AG09309 (cell line): ENCODE data around the gene MOV10L1.
A peak's percentile ranks its signal among the peaks of the same experiment; 100 is the strongest.

Experiments
- DNase-seq: peaks from one replicate; pipeline ENCODE4 v3.0.0-alpha.2; 2010; ENCODE audit warnings: low read depth
- H3K4me3 ChIP-seq: 2 replicates; pipeline ENCODE4 v1.5.1; 2011; ENCODE audit warnings: mild to moderate bottlenecking, low read depth, low read length, moderate library complexity; ENCODE audit not compliant: control insufficient read depth
- CTCF ChIP-seq: IDR thresholded peaks from 2 replicates; pipeline ENCODE4 v1.5.1; 2011; ENCODE audit warnings: mild to moderate bottlenecking, low read depth, low read length, inconsistent platforms; ENCODE audit not compliant: insufficient read depth, control insufficient read depth; ENCODE audit errors: missing control alignments

Gene MOV10L1

GRCh38 chr22:50105208-50106100, 15.6 kb downstream of the MOV10L1 start:
- TF ChIP-seq CTCF, result no peak
- no peak overlapping the region for H3K4me3 ChIP-seq
- DNase-seq, result no peak

- DNase-seq, result no peak
- no peak overlapping the region for H3K4me3 ChIP-seq
- no peak for TF ChIP-seq CTCF
Observed at GRCh38 chr22:50107529-50107928, 17.7 kb downstream of the MOV10L1 start.

- DNase-seq, result no peak
- TF ChIP-seq CTCF, result no peak
- no peak overlapping the region for H3K4me3 ChIP-seq
Observed at GRCh38 chr22:50111056-50111455, 21.2 kb downstream of the MOV10L1 start.

- peak; percentile 11 for DNase-seq
Observed at GRCh38 chr22:50112151-50113118, 22.6 kb downstream of the MOV10L1 start.

GRCh38 chr22:50114221-50115021, 24.6 kb downstream of the MOV10L1 start:
- peak; percentile 37 for DNase-seq
- H3K4me3 ChIP-seq, result peak overlapping the region; percentile 46
- TF ChIP-seq CTCF, result no peak

More at GRCh38 chr22:50112151-50113118, 22.6 kb downstream of the MOV10L1 start:
- TF ChIP-seq CTCF, result no peak
- no peak overlapping the region for H3K4me3 ChIP-seq

GRCh38 chr22:50115693-50116092, 25.9 kb downstream of the MOV10L1 start:
- DNase-seq, result no peak
- H3K4me3 ChIP-seq, result no peak overlapping the region
- TF ChIP-seq CTCF, result no peak
